H1 (cell line): ENCODE data around the gene ZNF511. TPM values are rescaled to one million over a fixed set of nuclear protein-coding genes. Genes with fewer than 3 reads are reported as not detected.

ENCODE experiments used
- CTCF ChIA-PET: fragments of 300-600 bp; sonication (Branson Sonifier 250); formaldehyde crosslinking; loops from one replicate; lab custom pipeline; 2021; ENCODE audit not compliant: partially characterized antibody; lab: Charles Lee
- POLR2A ChIA-PET: fragments of 300-600 bp; sonication (Branson Sonifier 250); formaldehyde crosslinking; loops from one replicate; lab custom pipeline; 2021; ENCODE audit warnings: inconsistent platforms; ENCODE audit not compliant: partially characterized antibody; lab: Charles Lee
- DNase-seq, 2 experiments: peaks; one replicate each; pipeline versions ENCODE4 v3.0.0 to v3.0.0-alpha.2; 2010 to 2022; ENCODE audit warnings: low spot score in 2 of 2, low read depth in 1 of 2, mixed read lengths in 1 of 2
- FAIRE-seq: peaks from 2 replicates; lab custom pipeline; 2011; peaks lifted over from hg19 to GRCh38; lab: Jason Lieb, UNC
- H2AFZ ChIP-seq: 2 replicates; pipeline ENCODE4 v1.8.1; 2012; ENCODE audit warnings: low read length, inconsistent platforms
- H2AK5ac ChIP-seq: 2 replicates; pipeline ENCODE4 v1.6.1; 2013; ENCODE audit warnings: low read depth, low read length
- H2BK120ac ChIP-seq: replicated peaks from 2 replicates; pipeline ENCODE3; 2013; ENCODE audit warnings: low read depth, low read length, inconsistent platforms
- H2BK12ac ChIP-seq: 2 replicates; pipeline ENCODE4 v1.6.1; 2013; ENCODE audit warnings: low read depth, low read length
- H2BK15ac ChIP-seq: 2 replicates; pipeline ENCODE4 v1.6.1; 2013; ENCODE audit warnings: low read length
- H2BK20ac ChIP-seq: 2 replicates; pipeline ENCODE4 v1.6.1; 2013; ENCODE audit warnings: low read length
- H2BK5ac ChIP-seq: 2 replicates; pipeline ENCODE4 v1.6.1; 2013; ENCODE audit warnings: low read depth, low read length
- H3K14ac ChIP-seq: 2 replicates; pipeline ENCODE4 v1.6.1; 2013; ENCODE audit warnings: inconsistent platforms; ENCODE audit not compliant: insufficient read length
- H3K18ac ChIP-seq: 2 replicates; pipeline ENCODE4 v1.6.1; 2013; ENCODE audit warnings: low read length; ENCODE audit errors: extremely low read depth
- H3K23ac ChIP-seq: 2 replicates; pipeline ENCODE4 v1.6.1; 2013; ENCODE audit warnings: inconsistent platforms; ENCODE audit not compliant: insufficient read length
- H3K23me2 ChIP-seq: 2 replicates; pipeline ENCODE4 v1.6.1; 2013; ENCODE audit warnings: low read depth, low read length
- H3K27ac ChIP-seq: 2 replicates; pipeline ENCODE4 v1.6.1; 2011; ENCODE audit warnings: low read depth, low read length, inconsistent platforms
- H3K27me3 ChIP-seq, 4 experiments: replicated peaks in 1 of 4; 1 replicate in 1 of 4; 2 replicates in 3 of 4; pipeline versions ENCODE4 v1.6.1 to v1.8.1; 2011 to 2013; ENCODE audit warnings: low read length in 3 of 4, mild to moderate bottlenecking in 3 of 4, inconsistent platforms in 2 of 4, mixed read lengths in 2 of 4, moderate library complexity in 1 of 4; ENCODE audit not compliant: control insufficient read depth in 3 of 4, insufficient read depth in 3 of 4; ENCODE audit errors: extremely low read depth in 1 of 4
- H3K36me3 ChIP-seq, 4 experiments: 2 replicates each; pipeline versions ENCODE4 v1.6.1 to v1.8.1; 2011 to 2013; ENCODE audit warnings: mild to moderate bottlenecking in 4 of 4, low read length in 3 of 4, moderate library complexity in 2 of 4, control low read depth in 1 of 4, inconsistent platforms in 1 of 4; ENCODE audit not compliant: insufficient read depth in 4 of 4, control insufficient read depth in 2 of 4
- H3K4ac ChIP-seq: replicated peaks from 2 replicates; pipeline ENCODE3; 2013; ENCODE audit warnings: low read length, low read depth, mixed read lengths, inconsistent platforms; ENCODE audit not compliant: insufficient read length
- H3K4me1 ChIP-seq, 4 experiments: replicated peaks in 1 of 4; 1 replicate in 1 of 4; 2 replicates in 3 of 4; pipeline versions ENCODE4 v1.6.1 to v1.8.1; 2011 to 2013; ENCODE audit warnings: low read length in 3 of 4, inconsistent platforms in 2 of 4, mixed read lengths in 1 of 4; ENCODE audit not compliant: insufficient read depth in 4 of 4, control insufficient read depth in 3 of 4
- H3K4me2 ChIP-seq, 2 experiments: 2 replicates each; pipeline versions ENCODE4 v1.6.1 to v1.8.1; 2011 to 2013; ENCODE audit warnings: low read depth in 2 of 2, low read length in 2 of 2, control low read depth in 1 of 2, inconsistent platforms in 1 of 2, mild to moderate bottlenecking in 1 of 2; ENCODE audit not compliant: insufficient read depth in 1 of 2
- H3K4me3 ChIP-seq, 4 experiments: fragments of 200-600, 300-600 bp in 1 of 4; sonication (generic), shearing (Covaris generic), sonication (Bioruptor Twin) in 1 of 4; 2 replicates each; pipeline versions ENCODE4 v1.5.1 to v1.8.1; 2011 to 2016; ENCODE audit warnings: low read length in 4 of 4, low read depth in 3 of 4, control low read depth in 2 of 4, inconsistent platforms in 2 of 4, mild to moderate bottlenecking in 2 of 4, mixed read lengths in 1 of 4, moderate library complexity in 1 of 4; ENCODE audit not compliant: insufficient read depth in 2 of 4; ENCODE audit errors: extremely low read depth in 1 of 4
- H3K56ac ChIP-seq: replicated peaks from 2 replicates; pipeline ENCODE3; 2013; ENCODE audit warnings: low read depth, mild to moderate bottlenecking, mixed read lengths, low read length, inconsistent platforms; ENCODE audit not compliant: insufficient read length
- H3K79me1 ChIP-seq: 2 replicates; pipeline ENCODE4 v1.6.1; 2013; ENCODE audit warnings: low read depth, low read length, control low read depth
- H3K79me2 ChIP-seq, 2 experiments: 2 replicates each; pipeline versions ENCODE4 v1.6.1 to v1.8.1; 2012 to 2013; ENCODE audit warnings: low read length in 2 of 2, mild to moderate bottlenecking in 2 of 2, inconsistent platforms in 1 of 2; ENCODE audit not compliant: insufficient read depth in 2 of 2, control insufficient read depth in 1 of 2
- H3K9ac ChIP-seq, 4 experiments: replicated peaks in 1 of 4; 1 replicate in 1 of 4; 2 replicates in 3 of 4; pipeline versions ENCODE4 v1.6.1 to v1.8.1; 2011 to 2013; ENCODE audit warnings: low read depth in 3 of 4, low read length in 3 of 4, control low read depth in 2 of 4, mild to moderate bottlenecking in 2 of 4, moderate library complexity in 2 of 4, inconsistent platforms in 1 of 4; ENCODE audit errors: extremely low read depth in 1 of 4
- H3K9me3 ChIP-seq, 2 experiments: 2 replicates each; pipeline versions ENCODE4 v1.6.1 to v1.8.1; 2012 to 2013; ENCODE audit warnings: mild to moderate bottlenecking in 2 of 2, moderate library complexity in 2 of 2, control low read depth in 1 of 2, inconsistent platforms in 1 of 2, low read depth in 1 of 2, low read length in 1 of 2, mixed read lengths in 1 of 2; ENCODE audit not compliant: insufficient read depth in 2 of 2
- H4K20me1 ChIP-seq, 2 experiments: replicated peaks in 1 of 2; 2 replicates each; pipeline versions ENCODE3 to v1.8.1; 2011 to 2013; ENCODE audit warnings: inconsistent platforms in 2 of 2, low read length in 2 of 2, mild to moderate bottlenecking in 1 of 2; ENCODE audit not compliant: insufficient read depth in 2 of 2, control insufficient read depth in 1 of 2
- H4K5ac ChIP-seq: 2 replicates; pipeline ENCODE4 v1.6.1; 2013; ENCODE audit warnings: low read length, low read depth, mixed read lengths, inconsistent platforms; ENCODE audit not compliant: insufficient read length
- H4K8ac ChIP-seq: 2 replicates; pipeline ENCODE4 v1.8.0; 2013; ENCODE audit warnings: mild to moderate bottlenecking, moderate library complexity, low read length, inconsistent platforms; ENCODE audit not compliant: insufficient read depth; ENCODE audit errors: extremely low read depth
- H4K91ac ChIP-seq: replicated peaks from 2 replicates; pipeline ENCODE3; 2013; ENCODE audit warnings: low read length, mixed read lengths, inconsistent platforms; ENCODE audit not compliant: insufficient read length
- BRCA1 ChIP-seq: IDR thresholded peaks from 2 replicates; pipeline ENCODE4 v1.6.1; 2012; ENCODE audit warnings: low read depth, low read length, improper control_type of control experiment
- CBX8 ChIP-seq: fragments of 300-800, 300-1000 bp; sonication (generic); IDR thresholded peaks from 2 replicates; pipeline ENCODE4 v1.7.1; 2016; ENCODE audit warnings: low read depth, low read length, borderline replicate concordance
- TEAD4 ChIP-seq: IDR thresholded peaks from 2 replicates; pipeline ENCODE4 v1.6.1; 2012; ENCODE audit warnings: low read depth, low read length, inconsistent platforms, mixed read lengths
- WGBS, 2 experiments: shearing (Covaris generic) in 1 of 2; methylation state at CpG; one replicate each; pipeline versions ENCODE4 v1.1.6 to v1.1.7; 2013 to 2015; ENCODE audit warnings: low lambda C conversion rate in 2 of 2, mixed read lengths in 2 of 2, inconsistent platforms in 1 of 2, low coverage in 1 of 2, missing lambda C conversion rate in 1 of 2; ENCODE audit not compliant: insufficient replicate concordance in 2 of 2, insufficient coverage in 1 of 2, insufficient read length in 1 of 2; ENCODE audit errors: extremely low coverage in 1 of 2, missing lambda C conversion rate in 1 of 2; 5-methylcytosine and 5-hydroxymethylcytosine counted together
- polyA plus RNA-seq, 7 experiments: library from polyadenylated mRNA; depleted of rRNA in 3 of 7; stranded (reverse) in 5 of 7; unstranded in 2 of 7; fragments of >200 nt in 5 of 7; fragments of 200-250 nt in 2 of 7; gene quantifications; 1 replicate in 5 of 7; 2 replicates in 1 of 7; 4 replicates in 1 of 7; pipeline versions ENCODE4 v1.2.1 to v1.2.3, GENCODE V29; 2011 to 2013; ENCODE audit warnings: missing spikeins in 2 of 7, mixed read lengths in 2 of 7
- total RNA-seq: library from RNA; stranded (reverse); fragmentation: NEBNext Ultra II Directional; extraction: Animal tissue kit (Norgen Biotek cat#: 25700); gene quantifications from 2 replicates; pipeline ENCODE4 v1.2.1, GENCODE V29; 2021

ZNF511 gene
- total and polyA plus RNA-seq, 2 of the 8 experiments (the other 6 are each of a cell fraction or from before 2014, with no cell fraction given) = 55.4 to 71.7 TPM

GRCh38 chr10:133270773-133271297, 37.9 kb upstream of the ZNF511 start:
- Histone ChIP-seq H3K79me2 (no peaks in the 10 kb centered on the region), H2BK20ac (no peak overlapping the region), H3K23me2 (no peaks in the 10 kb centered on the region), H3K79me1 (no peaks in the 10 kb centered on the region), H4K8ac (no peak overlapping the region), H2AFZ (no peak overlapping the region), H3K9me3 (no peaks in the 10 kb centered on the region), H2AK5ac (no peak overlapping the region), H3K4me2 (no peak overlapping the region), H3K18ac (no peak overlapping the region), H3K4ac (no peak overlapping the region), H2BK120ac (no peak overlapping the region), H3K4me3 (no peak overlapping the region), H3K14ac (no peak overlapping the region), H3K56ac (no peak overlapping the region), H2BK5ac (no peak overlapping the region), H3K9ac (no peak overlapping the region), H3K36me3 (no peaks in the 10 kb centered on the region), H3K4me1 (peaks cover 0 to 6% (median 0%) of the 10 kb centered on the region in 4 experiments; a peak in 5 of 7 replicates), H3K27ac (no peak overlapping the region), H2BK15ac (no peak overlapping the region), H4K91ac (no peak overlapping the region), H3K23ac (no peak overlapping the region), H2BK12ac (no peak overlapping the region), H4K5ac (no peak overlapping the region), H3K27me3 (peaks cover 0 to under 1% (median 0%) of the 10 kb centered on the region in 4 experiments; a peak in 2 of 7 replicates), H4K20me1 (peaks cover 0 to 3% of the 10 kb centered on the region in 2 experiments)
- WGBS, 2 experiments = 93% methylated on average over 19 of the region's 19 CpGs; no CpG with 5 or more reads in 1 of the 2 experiments
- ChIA-PET CTCF (interaction anchor here (0.6 to 3.5 kb wide), 4 partner anchors 11 to 127 kb away, joined by 3 to 11 read pairs (median 8); no protein-coding TSS in a partner anchor), POLR2A (no interaction called here)
- FAIRE-seq (no peak), DNase-seq (no peak)
- TF ChIP-seq TEAD4 (no peak), BRCA1 (no peak), CBX8 (no peak)
